NCI-H146 (cell line): ENCODE results near the gene CHRNB2.

Experiments
- DNase-seq: peaks from one replicate; lab custom pipeline; 2025; lab: John Stamatoyannopoulos, UW

Gene CHRNB2

DNA sequence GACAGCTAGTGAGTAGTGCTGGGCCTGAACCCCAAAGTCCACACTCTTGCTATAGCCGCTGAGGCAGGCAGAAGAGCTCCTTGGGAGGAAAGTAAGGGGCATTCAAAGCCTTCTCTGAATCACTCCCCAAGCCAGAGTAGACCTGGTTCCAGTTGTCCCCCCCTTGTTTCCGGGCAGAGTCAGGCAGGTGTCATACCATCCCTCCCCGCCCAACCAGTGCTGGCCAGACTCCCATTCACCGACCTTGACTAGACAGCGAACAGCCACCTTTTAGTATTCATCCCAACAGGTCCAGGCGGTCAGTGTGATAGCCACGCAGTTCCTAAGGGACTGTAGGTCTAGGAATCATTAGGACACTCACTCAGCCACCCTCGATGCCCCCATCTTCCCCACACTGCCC, 11.8 kb downstream of the CHRNB2 start:
- no peak for DNase-seq

DNA sequence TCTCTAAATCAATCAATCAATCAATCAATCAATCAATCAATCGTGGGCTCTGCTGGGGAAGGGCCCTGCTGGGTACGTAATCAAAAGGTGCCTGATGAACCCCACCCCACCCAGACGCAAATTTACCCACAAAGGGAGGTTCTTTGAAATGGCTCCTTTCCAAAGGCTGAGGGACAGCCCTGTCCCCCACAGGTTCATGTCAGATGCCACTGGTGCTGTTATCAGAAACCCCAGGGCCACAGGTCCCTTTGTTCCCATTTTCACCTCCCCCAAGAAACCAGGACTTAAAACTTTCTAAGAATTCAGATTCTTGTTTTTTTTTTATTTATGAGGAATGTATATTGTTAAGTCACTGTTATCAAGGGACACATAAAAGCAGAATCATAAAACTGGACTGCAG, 14.2 kb downstream of the CHRNB2 start:
- DNase-seq, result no peak

DNA sequence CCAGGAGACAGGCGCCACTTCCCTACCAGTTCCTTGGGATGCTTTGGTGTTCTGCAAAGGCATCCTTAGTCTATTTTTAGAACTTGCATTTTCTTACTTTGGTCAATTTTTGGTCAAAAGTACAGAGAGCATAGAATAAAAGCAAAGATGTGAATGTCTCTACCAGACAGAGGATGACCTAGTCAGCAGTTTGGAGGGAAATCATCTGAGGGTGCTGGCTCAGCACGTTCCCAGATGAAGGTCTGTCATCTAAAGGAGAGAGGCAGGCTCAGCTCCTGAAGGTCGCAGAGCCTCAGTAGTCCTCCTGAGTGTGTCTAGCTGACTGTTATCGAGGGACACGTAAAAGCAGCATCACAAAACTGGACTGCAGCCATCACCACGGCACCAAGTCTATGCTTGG, 15.3 kb downstream of the CHRNB2 start:
- DNase-seq, result no peak

DNA sequence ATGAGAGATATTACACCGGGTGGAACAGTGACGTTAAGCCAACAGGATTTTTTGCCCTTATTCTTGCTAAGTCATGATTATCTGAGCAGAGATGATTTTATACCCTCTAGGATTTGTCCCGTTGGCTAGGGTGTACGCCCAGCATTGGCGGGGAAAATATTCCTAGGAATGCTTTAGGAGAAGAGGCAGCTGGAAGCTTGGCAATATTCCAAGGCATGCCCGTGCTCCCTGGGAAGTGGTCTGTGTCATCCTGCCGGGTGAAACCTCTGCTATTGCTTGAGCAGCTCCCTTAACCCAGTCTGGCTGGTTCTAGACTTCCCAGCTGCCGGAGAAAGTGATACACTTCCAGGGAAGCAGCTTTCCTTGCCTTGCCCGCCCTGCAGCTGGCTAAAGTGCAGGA, 16.2 kb downstream of the CHRNB2 start:
- DNase-seq, result no peak

DNA sequence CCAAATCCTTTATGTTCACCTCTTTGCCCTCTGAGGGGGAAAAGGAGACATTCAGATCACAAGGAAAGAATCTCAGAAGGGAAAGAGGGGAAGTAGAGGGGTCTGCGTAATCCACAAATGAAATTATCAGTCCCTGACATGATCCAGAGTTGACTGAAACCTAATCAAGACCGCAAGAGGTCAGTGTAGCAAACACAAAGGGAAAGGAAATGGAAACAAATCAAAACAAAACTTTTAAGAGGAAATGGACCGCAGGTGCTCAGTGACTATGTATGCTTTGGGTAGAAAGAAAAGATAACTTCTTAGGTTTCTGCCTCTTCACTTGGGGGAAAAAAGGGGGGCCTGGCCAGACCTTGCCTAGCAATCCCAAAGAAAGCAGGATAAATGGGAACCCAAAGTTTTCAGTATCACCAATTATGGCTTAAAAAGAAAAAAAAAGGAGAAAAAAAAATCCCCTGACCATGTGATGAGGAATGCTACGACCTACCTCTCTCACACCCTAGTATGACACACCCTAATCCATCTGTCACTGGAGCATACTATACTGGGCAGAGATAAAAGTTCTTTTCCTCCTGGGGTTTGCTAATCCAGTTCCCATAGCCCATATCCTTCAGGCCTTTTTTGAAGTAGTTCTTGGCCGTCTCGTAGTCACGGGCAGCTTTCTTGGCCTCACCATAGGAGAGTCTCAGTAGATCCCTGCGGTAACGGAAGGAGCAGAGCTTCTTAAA, 16.9 kb downstream of the CHRNB2 start:
- DNase-seq, result no peak

DNA sequence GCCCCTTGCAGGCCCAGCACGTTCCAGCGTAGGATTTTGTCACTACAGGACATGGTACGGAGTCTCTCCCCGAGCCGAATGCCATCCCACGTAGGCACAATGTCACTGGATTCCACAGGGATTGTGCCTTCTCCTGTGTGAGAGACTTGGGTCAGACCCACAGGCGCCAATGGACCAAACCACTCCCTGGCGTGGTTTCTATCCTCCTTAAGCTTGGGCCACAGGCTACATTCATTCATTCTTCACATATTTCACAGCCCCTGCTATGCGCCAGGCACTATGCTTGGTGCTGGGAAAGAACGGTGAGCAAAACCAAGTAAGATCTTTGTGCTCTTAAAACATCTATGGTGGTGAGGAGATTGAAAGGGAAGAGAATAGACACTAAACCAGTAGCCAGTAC, 18.7 kb downstream of the CHRNB2 start:
- DNase-seq, result no peak

DNA sequence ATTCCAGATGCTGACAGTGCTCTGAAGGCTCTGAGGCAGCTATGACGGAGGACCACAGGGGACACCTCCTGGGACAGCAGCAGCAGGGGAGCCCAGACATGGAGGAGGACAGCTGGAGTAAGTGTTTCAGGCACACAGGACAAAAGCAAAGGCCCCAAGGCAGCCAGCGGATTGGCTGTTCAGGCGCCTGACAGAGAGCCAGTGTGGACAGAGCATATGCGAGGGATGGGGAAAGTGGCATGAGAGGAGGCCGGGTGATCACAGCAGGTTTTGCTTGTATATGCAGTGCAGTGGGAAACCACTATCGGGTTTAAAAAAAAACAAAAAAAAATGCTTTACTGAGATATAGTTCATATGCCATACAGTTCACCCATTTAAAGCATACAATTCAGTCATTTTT, 19.1 kb downstream of the CHRNB2 start:
- DNase-seq, result no peak

DNA sequence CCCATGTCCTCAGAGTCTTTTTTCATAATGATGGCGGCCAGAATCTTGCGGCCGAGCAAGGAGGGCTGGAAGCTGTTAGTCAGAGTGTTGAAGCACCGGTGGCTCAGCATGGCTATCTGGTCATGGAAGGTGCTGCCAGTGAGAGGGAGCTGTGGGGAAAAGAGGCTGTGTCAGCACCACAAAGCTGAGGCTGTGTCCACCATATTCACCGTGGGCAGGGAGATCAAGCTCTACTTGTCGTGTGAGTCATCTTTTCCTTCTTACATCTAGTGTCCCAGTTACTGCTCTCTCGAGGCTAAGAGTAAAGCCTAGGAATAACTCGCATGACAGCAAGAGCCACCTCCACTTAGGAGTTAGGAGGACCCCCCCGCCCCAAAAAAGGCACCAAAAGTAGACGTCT, 22.2 kb downstream of the CHRNB2 start:
- no peak for DNase-seq

DNA sequence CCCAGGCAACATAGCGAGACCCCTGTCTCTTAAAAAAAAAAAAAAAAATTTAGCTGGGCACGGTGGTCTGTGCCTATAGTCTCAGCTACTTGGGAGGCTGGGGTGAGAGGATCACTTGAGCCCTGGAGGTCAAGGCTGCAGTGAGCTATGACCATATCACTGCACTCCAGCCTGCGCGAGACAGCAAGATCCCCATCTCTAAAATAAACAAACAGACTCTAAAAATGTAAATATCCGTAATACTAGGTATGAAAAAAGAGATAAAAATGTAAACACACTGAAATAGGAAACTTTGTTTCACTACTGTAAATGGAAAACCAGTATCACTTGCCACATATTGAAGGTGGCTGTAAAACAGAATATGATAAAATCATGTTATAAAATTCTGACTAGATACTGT, 23.2 kb downstream of the CHRNB2 start:
- no peak for DNase-seq

DNA sequence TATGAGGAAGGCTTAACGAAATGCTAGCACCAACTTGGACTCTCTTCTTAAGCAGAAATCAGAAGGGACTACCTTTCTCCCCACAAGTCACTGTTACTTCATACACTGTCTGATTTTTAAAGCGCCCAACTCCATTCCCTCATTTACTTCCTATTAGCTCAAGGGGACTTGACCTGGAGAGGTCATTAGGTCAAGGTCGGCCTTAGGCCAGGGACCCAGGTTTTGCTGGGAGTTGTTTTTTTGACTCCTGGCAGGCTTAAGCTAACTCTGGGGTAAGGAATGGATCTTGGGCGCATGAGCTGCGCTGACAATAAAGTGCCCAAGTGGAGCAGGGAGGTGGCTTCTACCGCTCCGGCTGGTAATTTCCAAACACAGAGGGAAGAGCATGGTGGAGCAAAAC, 23.6 kb downstream of the CHRNB2 start:
- no peak for DNase-seq

DNA sequence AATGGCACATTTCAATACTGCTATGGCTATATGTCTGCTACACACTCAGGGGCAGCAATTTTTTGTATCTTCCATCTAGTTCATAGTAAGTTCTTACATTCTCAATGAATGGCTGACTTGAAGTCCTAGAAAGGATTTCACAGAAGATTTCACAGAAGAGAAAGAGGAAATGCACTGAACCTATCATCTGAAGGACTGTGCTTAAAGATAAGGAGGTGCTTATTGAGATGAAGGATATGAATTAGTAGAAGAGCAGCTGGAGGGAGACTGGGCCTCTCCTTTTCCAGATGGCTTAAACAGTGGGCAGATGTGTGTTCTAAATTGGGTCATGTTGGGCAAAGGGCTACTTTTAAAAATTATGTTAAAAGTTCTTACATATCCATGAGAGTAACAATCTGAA, 25.8 kb downstream of the CHRNB2 start:
- no peak for DNase-seq

DNA sequence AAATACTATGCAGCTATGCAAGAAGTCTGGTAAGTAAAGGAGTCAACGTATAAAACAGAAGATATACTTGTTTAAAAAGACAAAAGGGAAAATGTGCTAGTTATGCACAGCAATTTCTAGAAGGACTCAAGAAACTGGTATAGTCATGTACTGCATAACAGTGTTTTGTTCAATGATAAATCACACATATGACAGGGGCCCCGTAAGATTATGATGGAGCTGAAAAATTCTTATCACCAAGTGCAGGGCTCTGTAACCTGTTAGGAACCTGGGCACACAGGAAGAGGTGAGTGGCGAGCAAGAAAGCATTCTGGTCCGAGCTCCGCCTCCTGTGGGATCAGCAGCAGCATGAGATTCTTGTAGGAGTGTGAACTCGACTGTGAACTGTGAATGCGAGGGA, 27.2 kb downstream of the CHRNB2 start:
- no peak for DNase-seq

DNA sequence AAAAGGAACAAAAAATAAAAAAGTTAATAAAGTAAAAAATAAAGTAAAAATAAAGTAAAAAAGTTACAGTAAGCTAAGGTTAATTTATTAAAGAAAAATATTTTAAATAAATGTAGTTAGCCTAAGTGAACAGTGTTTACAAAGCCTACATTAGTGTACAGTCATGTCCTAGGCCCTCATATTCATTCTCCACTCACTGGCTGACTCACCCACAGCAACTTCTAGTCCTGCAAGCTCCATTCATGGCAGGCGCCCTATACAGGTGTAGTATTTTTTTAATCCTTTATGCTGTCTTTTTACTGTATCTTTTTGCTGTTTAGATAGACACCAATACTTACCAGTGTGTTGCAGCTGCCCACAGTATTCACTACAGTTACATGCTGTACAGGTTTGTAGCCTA, 28.0 kb downstream of the CHRNB2 start:
- no peak for DNase-seq

DNA sequence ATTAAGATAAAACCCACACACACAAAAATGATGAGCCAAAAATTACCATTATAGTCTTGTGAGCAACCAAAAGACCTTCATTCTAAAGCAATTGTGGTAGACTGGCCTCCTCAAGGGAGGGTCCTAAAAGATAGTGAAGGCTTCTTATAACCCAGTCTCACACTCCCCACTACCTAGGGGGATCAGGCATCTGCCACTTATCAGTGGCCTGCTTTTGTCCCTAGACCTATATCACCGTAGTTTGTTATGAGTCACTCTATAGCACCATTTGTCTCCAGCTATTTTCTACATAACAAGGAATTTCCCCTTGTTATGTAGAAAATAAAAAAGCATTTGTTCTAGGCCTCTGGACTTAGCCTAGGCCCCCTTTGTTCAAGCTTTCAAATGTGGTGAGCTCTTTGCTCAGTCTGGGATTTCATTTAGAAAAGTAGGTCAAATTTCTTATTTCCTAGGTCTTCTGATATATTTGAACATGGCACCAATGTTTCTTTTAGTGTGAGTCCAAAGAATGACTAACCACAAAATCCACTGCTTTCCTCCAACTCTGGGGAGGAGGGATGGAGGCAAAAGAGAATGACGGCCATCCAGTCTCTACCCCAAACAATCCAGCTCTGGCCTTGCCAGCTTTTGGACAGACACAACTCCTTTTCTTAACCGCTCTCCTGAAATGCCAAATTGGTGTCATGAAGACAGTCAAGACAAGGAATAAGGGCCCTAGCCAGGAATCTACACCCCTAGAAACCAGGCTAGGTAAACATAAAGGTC, 31.5 kb downstream of the CHRNB2 start:
- no peak for DNase-seq

DNA sequence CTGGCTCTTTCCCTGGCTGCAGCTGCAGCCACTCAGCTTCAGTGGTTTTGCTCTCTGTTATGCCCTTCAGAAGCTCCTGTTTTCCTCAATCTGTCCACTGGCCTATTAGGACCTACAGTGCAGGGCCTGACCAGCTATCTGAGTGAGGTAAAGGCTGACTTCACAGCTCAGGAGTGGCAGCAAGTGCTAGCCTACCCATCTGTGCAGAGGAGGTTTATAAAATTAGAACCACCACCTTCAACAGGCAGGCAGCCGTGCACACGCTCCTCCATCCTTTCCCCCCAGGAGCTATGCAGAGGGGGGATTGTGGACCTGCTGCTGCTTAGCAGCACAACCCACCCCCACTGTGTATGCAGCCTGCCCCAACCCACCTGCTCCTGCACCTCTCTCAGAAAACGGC, 32.1 kb downstream of the CHRNB2 start:
- DNase-seq, result no peak

DNA sequence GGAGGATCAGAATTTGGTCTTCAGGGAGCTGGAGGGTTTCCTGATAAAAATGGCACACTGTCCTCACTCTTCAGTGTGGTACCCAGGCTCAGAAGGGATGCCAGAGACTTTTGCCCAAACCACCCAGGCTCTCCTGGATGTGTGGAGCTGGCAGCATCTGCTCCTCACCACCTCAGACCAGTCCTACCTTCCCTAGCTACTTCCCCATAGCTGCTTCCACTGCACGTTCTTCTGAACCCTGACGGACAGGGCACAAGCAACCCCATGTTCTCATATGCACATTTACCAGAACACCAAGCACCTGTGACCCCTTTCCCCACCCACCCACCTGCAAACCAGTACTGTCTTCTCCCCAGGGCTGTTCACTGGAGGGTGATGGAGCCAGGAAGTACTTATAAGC, 35.7 kb downstream of the CHRNB2 start:
- no peak for DNase-seq

DNA sequence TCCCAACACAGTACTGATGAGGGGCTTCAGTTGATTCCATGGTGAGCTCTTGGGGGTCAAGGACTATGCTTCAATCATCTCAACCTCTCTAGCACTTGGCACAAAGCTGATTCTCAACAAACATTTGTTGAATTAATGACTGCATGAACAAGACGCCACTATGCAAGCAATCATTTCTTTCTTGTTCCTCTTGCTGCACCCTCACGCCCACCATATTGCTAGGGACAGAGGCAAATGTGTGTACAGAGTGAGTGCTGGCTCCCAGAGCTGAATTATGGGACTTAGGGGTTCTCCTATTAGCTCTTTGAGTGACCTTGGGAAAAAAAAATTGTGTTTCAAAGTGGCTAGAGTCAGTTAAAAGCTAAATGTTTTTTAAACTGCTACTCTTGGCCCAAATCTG, 38.0 kb downstream of the CHRNB2 start:
- no peak for DNase-seq

DNA sequence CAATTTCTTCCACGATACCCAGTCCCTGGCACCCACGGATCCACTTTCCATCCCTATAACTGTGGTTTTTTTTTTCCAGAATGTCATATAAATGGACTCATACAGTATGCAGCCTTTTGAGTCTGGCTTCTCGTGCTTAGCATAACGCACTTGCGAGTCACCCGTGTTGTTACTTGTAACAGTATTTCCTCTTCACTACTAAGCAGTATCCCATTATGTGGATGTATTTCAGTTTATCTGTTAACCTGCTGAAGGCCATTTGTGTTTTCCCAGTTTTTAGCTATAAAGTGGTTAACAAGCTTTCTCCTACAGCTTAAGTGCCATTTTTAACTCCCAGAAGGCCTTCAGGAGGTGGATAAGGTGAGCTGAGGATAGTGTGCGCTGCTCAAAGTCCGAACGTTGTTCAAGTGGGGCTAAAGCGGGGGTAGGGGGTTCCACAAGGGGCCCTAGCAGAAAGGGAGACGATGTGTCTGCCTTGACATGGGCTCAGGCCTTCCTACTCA, 39.6 kb downstream of the CHRNB2 start:
- no peak for DNase-seq

DNA sequence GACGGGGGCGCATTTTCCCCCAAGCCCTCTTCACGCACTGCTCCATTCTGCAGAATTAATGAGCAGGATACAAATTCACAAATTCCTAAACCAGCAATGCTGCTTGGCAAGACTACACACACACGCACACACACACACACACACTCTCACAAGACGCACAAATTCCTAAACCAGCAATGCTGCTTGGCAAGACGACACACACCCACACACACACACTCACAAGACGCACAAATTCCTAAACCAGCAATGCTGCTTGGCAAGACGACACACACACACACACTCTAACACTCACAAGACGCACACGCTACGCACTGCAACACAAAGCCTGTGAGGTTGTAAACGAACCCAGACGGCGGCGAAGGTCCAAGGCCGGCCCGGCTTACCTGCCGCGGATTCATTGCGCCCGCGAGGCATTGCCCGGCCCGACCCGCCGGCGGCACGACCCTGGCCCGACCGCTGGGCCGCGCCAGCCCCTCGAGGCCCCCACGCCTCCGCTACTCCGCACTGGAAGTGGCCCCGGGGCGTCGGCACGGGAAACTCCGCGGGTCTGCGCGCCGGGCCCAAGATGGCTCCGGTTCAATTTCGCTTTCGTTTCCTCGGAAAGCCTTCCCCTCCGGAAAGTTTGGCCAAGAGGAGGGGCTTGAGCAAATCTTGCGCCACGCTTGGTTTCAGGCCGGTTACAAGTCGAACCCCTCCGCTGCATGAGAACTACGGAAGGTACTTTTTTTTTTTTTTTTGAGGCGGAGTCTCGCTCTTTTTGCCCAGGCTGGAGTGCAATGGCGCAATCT, 40.2 kb downstream of the CHRNB2 start, which contains the start of gene ADAR:
ADAR (minus strand) TSS at position 578 of the 788 bp plus-strand sequence; CDS start at position 398, 180 bp downstream.
- peak; percentile 75 for DNase-seq

DNA sequence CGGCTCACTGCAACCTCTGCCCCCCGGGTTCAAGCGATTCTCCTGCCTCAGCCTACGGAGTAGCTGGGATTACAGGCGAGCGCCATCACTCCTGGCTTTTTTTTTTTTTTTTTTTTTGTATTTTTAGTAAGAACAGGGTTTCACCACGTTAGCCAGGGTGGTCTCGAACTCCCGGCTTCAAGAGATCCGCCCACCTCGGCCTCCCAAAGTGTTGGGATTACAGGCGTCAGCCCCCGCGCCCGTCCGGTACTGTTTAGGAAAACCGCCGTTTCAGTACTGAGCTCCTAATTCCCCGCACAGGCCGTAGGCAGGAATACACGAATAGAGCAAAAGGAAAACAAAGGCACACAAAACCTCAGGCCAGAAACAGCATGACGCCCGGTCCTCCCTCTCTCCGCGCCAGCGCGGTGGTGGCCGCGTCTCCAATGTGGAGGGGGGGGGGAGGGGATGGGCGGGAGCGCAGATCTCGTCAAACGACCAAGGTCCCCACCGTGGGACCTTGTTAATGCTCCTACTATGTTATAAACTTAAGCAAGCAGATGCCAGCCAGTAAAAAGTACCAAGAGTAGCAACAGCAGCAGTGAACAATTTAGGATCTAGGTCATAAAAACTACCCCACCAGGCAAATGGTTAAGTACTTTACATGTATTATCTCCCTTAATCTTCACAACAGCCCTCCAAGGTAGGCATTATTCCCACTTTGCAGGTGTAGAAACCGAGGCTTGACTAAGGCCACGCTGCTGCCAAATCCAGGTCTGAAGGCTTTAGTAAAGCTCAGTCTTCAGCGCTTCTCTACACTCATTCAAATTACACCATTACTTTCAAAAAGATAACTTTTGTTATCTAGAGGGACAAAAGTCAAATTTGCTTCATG, 41.1 kb downstream of the CHRNB2 start:
- peak; percentile 82 for DNase-seq
